ENCODE measurements around the gene TTLL11.
"Not testable (repeated sequence)": the region's sequence is repeated elsewhere in the genome, so short reads cannot be mapped to it uniquely, and the experiment has no call there.

Gene TTLL11

GRCh38 chr9:121925935-121926334 is 167.2 kb downstream of the TTLL11 start:
- no peak for DNase-seq

- no peak for DNase-seq
Observed at GRCh38 chr9:121924700-121925099, 168.4 kb downstream of the TTLL11 start.

DNA sequence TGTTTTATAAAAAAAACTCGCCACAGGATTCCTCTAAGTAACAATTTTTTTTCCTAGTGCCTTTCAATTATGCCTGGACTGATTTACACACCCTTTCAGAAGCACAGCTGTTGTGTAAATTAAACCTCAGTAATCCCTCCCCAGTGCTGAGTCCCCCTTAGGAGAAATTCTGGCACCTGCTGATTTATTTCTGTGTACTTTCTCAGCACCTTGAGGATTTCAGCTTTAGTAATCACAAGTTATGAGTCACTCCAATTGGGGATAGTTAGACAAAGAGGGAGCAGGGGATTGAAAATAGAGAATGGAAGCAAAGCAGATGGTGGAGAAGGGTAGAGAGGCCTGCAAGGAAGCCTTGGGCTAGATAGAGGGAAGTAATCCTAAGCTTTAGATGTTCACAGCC is 171.7 kb downstream of the TTLL11 start:
- no peak for DNase-seq

DNA sequence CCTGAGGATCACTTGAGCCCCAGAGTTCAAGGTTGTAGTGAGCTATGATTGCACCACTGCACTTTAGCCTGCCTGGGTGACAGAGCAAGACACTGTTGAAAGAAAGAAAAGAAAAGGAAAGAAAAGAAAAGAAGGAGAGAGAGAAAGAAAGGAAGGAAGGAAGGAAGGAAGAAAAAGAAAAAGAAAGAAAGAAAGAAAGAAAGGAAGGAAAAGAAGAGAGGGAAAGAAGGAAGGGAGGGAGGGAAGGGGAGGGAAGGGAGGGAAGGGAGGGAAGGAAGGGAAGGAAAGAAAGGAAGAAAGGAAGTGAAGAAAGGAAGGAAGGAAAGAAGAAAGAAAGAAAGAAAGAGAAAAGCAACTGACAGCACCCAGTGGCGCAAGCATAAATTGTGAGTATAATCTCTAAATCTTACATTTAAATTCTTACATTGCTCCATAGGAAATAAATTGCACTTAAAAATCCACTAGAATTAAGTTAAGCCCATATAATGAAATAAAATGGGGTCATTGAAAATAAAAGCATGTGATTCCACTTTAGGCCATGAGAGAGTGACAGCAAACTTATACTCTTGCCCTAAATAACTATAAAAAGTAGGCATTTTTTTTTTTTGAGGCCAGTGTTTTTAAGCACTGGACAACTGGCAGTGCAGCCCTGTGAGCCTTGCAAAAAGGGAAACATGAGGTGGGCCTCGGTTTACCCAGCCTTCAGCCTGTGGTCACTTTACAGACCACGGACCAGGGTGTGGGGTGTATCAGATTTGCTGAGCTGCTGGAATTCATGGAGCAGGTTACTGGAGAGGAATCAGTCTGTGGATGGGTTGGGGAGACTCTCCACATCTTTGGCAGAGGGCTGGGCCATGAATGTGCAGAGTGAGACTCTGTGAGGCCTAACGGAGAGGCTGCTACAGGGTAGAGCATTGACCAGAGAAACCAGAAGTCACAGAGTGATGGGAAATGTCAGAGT is 175.5 kb downstream of the TTLL11 start:
- no peak for DNase-seq

DNA sequence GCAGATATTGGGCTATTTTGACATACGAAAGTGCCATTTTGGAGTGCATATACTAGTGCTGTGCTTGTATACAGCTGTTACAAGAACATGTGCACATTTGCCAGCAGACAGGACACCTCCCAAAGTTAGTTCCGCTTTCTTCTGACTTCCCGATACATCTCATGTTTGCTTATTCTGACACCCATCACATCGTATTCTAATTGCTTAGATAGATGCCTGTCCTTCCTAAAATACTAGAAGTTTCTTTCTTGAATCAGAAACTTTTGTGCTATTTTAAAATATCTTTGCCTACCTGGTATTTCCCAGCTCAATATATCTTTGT is 177.8 kb downstream of the TTLL11 start:
- no peak for DNase-seq

- DNase-seq, result no peak
Observed at GRCh38 chr9:121914604-121915303, 178.4 kb downstream of the TTLL11 start.

DNA sequence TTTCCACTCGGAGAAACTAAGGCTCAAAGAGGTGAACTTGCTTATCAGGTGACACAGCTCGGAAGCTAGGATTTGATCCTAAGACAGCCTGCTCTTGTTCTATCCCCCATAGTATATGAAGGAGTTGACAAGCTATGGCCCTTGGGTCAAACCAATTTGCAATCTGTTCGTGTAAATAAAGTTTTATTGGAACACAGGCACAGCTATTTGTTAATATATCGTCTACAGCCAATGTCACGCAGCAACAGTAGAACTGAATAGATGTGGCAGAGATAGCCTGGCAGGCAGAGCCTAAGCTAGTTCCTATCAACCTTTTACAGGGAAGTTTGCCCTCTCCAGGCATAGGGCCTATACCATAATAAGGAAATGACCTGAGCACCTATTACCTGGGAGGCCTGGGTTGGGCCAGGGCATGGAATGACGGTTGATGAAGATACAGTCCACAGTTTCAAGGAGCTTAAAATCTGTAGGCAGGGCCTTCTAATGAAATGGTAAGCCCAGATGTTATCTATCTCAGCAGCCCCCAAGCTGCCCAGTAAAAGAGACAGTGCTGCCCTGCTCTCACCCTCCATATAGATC is 179.0 kb downstream of the TTLL11 start:
- DNase-seq, result no peak

DNA sequence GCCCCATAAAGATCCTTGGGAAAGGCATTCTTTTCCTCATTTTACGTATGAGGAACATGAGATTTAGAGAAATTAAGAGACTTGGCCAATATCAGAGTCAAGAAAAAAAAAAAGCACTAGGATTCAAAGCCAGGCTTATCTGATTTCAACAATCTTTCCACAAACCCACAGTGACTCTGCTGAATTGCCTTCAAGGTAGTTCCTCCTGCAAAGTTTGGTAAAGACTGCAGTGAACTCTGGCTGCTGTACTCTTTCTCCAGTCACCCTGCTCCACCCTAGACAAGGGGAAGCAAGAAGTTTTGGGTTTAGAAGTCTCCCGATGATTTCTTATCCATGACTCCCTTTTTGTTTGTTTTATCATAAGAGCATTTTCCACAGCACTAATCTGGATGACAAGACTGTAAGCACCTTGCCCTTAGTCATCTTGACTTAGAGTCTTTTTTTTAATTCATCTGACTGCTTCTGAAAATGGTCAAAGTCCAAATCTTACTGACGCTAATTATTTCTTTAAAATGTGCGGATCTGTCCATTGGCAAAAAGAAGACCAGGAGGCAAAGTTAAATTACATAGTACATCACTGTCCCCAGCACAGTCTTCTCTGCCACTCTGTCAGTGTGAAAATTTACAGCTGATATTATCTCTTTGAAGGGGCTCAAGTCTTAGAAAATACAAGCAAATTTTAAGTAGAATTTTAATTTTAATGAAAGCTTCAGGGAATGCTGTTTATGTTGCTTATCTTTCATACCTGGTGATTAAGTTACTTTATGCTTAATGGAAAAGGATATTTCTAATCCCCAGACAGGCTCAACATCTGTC is 180.1 kb downstream of the TTLL11 start:
- no peak for DNase-seq

GRCh38 chr9:121910491-121911040 is 182.5 kb downstream of the TTLL11 start:
- DNase-seq, result no peak

DNA sequence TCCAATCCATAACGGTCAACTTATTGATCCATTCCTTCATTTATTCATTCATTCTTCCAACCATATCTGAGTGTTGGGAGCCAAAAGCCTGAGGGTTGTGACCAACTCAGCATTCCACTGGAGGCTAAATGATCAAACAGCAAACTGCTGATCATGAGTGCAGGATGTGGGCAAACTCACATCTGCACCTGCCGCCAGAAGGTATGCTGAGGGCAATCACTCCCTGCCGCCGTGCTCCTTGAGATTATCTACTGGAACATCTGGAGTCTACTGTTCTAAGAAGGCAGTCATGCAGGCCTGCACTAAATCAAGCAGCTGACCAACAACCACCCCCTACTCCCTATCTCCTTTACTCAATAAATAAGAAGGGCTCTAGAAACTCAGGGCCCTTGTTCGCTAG is 184.0 kb downstream of the TTLL11 start:
- DNase-seq, result no peak

- DNase-seq, result no peak
Observed at GRCh38 chr9:121906074-121906870, 186.8 kb downstream of the TTLL11 start.

- no peak for DNase-seq
Observed at GRCh38 chr9:121902461-121903135, 190.5 kb downstream of the TTLL11 start.

DNA sequence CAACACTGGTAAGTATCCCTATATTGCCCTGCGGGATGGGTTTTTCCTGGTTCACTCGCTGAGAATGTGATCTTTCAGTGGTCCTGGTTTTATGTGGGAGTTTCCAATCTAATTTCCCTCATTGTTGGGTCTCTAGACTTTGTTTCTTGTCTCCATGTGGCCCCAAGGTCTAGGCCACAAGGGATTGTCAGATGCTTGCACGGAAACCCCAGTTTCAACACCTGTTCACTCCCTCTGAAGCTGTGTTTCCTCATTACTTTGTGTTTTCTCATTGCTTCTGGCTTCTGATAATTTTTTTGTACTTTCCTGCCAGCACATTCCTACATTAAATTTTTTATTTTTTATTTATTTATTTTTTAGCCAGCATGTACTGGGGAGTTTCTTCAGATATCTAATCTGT is 191.5 kb downstream of the TTLL11 start:
- no peak for DNase-seq

- no peak for DNase-seq
Observed at GRCh38 chr9:121900163-121900562, 192.9 kb downstream of the TTLL11 start.

DNA sequence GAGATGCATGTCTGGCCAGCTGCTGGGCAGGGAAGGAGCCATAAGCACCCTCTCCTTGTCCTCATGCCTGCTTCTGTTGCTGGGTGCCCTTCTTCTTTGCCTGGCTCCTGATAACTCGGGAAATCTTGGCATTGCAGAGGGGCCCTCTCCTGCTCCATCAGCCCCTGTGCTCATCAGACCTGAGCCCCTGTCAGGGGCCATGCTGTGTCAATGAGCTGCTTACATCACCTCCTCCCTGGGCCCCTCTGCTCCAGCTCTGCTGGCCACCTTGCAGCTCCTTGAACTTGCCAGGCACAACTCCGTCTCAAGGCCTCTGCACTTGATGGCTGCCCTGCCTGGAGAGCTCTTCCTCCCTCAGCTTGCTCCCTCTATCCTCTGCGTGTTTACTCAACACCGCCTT is 194.3 kb downstream of the TTLL11 start:
- DNase-seq, result no peak

DNA sequence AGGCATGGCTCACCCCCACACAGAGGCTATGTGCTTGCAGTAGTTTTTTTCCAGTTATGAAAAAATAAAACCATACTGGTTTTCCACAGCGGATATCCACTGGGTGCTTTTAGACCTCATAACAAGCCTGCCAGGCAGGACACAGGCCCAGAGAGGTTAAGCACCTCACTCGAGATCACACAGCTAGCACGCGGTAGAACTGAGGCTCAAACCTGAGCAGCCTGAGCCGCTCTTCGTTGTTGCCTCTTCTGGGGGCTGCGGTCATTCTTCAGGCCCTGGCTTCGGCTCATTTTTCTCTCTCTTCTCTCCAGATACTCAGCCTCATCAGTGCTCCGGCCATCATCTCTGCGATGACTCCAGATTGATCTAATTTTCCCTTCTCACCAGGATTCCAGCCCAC is 196.0 kb downstream of the TTLL11 start:
- DNase-seq, result no peak

DNA sequence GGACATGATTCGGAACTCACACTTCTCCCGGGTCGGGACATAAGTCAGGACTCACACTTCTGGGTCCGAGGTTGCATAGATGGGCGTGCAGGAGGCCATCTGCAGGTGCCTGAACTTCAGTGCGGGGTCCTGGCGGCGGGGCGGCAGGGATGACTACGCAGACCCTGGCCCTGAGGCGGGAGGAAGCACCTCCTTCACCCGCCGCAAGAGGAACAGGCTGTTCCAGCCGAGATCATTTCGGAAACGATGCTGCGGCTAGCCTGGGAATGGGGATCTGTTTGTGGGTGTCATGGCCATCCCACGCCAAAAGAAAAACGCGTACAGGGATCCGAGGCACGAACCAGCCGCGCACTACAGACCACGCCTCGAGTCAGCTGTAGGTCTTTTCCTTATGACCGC is 196.6 kb downstream of the TTLL11 start:
- no peak for DNase-seq

- DNase-seq, result no peak
Observed at GRCh38 chr9:121895818-121896544, 197.1 kb downstream of the TTLL11 start.

DNA sequence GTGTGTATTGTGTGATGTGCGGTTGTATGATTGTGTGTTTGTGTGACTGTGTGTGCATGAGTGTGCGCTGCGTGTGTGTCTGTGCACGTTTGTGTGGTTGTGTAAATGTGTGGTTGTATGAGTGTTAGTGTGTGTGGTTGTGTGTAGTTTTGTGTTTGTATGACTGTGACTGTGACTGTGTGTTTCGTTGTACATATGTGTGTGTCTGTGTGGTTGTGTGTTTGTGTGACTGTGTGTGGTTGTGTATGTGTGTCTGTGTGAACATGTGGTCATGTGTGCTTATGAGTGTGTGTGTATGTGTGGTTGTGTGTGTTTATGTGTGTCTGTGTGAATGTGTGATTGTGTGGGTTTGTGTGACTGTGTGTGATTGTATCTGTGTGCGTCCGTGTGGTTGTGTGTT is 197.8 kb downstream of the TTLL11 start:
- no peak for DNase-seq

DNA sequence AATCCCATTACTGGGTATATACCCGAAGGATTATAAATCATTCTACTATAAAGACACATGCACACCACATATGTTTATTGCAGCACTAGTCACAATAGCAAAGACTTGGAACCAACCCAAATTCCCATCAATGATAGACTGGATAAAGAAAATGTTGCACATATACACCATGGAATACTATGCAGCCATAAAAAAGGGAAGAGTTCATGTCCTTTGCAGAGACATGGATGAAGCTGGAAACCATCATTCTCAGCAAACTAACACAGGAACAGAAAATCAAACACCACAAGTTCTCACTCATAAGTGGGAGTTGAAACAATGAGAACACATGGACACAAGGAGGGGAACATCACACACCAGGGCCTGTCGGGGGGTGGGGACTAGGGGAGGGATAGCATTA is 198.7 kb downstream of the TTLL11 start:
- DNase-seq, result not testable (repeated sequence)

GRCh38 chr9:121893786-121894185 is 199.3 kb downstream of the TTLL11 start:
- no peak for DNase-seq
